Uterus (tissue), 4 donors: ENCODE measurements around the gene TTC9. TPM values are rescaled to one million over a fixed set of nuclear protein-coding genes. Genes with fewer than 3 reads are reported as not detected.

Source experiments
- DNase-seq, 2 donors: peaks; one replicate each; pipeline ENCODE4 v3.0.0-alpha.2; 2019 to 2020
- H3K27ac ChIP-seq, 2 donors: fragments of 200-600 bp; sonication (generic); 1 replicate in 1 of 2; 2 replicates in 1 of 2; pipeline ENCODE4 v1.5.1; 2016 to 2018
- H3K27me3 ChIP-seq, 2 donors: fragments of 200-600 bp; sonication (generic); one replicate each; pipeline ENCODE4 v1.5.1; 2018 to 2019; ENCODE audit warnings: control low read depth in 1 of 2
- H3K36me3 ChIP-seq, 2 donors: fragments of 200-600 bp; sonication (generic); one replicate each; pipeline ENCODE4 v1.5.1; 2019; ENCODE audit warnings: control low read depth in 1 of 2
- H3K4me1 ChIP-seq, 2 donors: fragments of 200-600 bp; sonication (generic); one replicate each; pipeline ENCODE4 v1.5.1; 2018 to 2019; ENCODE audit warnings: control low read depth in 1 of 2
- H3K4me3 ChIP-seq, 2 donors: fragments of 200-600 bp; sonication (generic); 1 replicate in 1 of 2; 2 replicates in 1 of 2; pipeline ENCODE4 v1.5.1; 2018 to 2019; ENCODE audit warnings: mild to moderate bottlenecking in 1 of 2
- H3K9me3 ChIP-seq, 2 donors: fragments of 200-600 bp; sonication (generic); one replicate each; pipeline ENCODE4 v1.5.1; 2019; ENCODE audit warnings: control low read depth in 1 of 2
- POLR2A ChIP-seq, 2 donors: fragments of 450-650 bp; IDR thresholded peaks; one replicate each; pipeline ENCODE4 v1.6.1; 2016; ENCODE audit warnings: antibody characterized with exemption in 2 of 2, mild to moderate bottlenecking in 1 of 2, moderate library complexity in 1 of 2
- intact Hi-C: fragments of 100-400 bp; cut with DNase I; formaldehyde crosslinking; loops from one replicate; pipeline ENCODE4 v1.15.1; 2023; ENCODE audit warnings: low total_unique reads
- total RNA-seq, 4 donors: library from RNA; depleted of rRNA in 3 of 4; stranded (reverse); fragments of >200 nt in 3 of 4; gene quantifications; one replicate each; pipeline versions ENCODE4 v1.1.0 to v1.2.4, GENCODE V29; 2014 to 2023
- TF ChIP-seq, protein P1 (sequence below), 4 experiments: fragments of 200-600 bp in 2 of 4; fragments of 450-650 bp in 2 of 4; sonication (generic) in 2 of 4; IDR thresholded peaks; one replicate each; pipeline ENCODE4 v1.5.1; 2016 to 2019; ENCODE audit warnings: antibody characterized with exemption in 4 of 4, mild to moderate bottlenecking in 2 of 4, moderate library complexity in 1 of 4
- donor health status: DM: yes; HTN: yes; CAD: no.

The TTC9 gene
- total RNA-seq, 4 donors from 2014 or later: 0.18 to 1.2 (median 0.26) TPM; not detected in 1

DNA sequence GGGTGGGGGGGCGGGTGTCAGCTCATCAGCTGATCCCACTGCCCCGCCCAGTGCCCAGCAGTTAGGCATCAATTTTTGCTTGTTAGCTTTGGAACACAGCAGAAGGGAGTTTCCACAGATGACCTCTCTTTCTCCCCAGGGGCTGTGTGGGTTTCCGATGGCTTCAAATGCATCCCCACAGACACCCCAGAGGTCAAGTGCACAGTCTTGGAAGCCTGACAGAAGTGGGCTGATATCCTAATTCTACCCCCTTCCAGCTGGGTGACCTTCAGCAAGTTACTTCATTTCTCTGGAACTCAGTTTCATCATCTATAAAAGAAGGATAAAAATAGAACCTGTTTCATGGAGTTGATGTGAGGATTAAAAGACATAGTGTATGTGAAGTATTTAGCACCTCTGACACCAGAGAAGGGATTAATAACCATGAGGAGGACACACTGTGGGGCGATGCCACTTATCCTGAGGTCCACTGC is 22.0 kb downstream of the TTC9 start:
- Histone ChIP-seq H3K4me1 (no peaks in the 10 kb centered on the region), H3K27ac (no peak overlapping the region), H3K36me3 (no peaks in the 10 kb centered on the region), H3K9me3 (no peaks in the 10 kb centered on the region), H3K4me3 (no peak overlapping the region), H3K27me3 (no peaks in the 10 kb centered on the region)
- DNase-seq: no peak
- TF ChIP-seq POLR2A (IDR thresholded peaks at IDR 0.05): no peak
- TF ChIP-seq, protein P1, sequence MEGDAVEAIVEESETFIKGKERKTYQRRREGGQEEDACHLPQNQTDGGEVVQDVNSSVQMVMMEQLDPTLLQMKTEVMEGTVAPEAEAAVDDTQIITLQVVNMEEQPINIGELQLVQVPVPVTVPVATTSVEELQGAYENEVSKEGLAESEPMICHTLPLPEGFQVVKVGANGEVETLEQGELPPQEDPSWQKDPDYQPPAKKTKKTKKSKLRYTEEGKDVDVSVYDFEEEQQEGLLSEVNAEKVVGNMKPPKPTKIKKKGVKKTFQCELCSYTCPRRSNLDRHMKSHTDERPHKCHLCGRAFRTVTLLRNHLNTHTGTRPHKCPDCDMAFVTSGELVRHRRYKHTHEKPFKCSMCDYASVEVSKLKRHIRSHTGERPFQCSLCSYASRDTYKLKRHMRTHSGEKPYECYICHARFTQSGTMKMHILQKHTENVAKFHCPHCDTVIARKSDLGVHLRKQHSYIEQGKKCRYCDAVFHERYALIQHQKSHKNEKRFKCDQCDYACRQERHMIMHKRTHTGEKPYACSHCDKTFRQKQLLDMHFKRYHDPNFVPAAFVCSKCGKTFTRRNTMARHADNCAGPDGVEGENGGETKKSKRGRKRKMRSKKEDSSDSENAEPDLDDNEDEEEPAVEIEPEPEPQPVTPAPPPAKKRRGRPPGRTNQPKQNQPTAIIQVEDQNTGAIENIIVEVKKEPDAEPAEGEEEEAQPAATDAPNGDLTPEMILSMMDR (IDR thresholded peaks at IDR 0.05): no peak
- intact Hi-C loops: no loop called here

DNA sequence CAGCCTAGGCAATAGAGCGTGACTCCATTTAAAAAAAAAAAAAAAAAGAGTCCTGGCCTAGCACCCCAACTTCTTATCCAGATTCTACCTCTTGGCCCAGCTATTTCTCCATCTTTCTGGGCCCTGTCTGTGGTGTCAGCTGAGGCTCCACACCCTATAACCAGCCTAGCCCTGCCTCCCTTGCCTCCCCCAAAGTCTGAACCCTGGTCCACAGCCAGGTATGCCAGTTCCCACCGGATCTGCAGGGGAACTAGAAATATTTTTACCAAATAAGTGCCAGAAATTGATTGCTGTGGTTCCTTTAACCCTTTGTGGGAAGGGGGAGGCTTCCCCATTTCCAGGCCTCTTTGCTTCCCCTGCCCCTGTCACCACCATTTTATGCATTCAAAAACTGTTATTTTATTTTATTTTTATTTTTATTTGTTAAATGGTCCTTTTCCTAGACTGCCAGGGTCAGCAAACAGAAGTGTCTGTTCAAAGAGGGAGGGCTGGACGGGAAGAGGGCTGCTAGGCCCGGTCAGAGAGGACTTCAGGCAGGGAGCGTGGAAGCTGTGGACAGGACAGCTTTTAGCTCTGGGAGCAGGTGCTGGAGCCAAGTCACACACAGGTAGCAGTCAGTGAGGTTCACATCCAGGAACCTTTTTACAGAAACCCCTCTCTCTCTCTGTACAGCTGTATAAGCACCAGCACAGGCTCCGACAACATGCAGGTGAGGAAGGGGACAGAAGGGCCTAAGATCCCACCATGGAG is 23.2 kb downstream of the TTC9 start:
- Histone ChIP-seq H3K4me1 (no peaks in the 10 kb centered on the region), H3K9me3 (no peaks in the 10 kb centered on the region), H3K4me3 (no peak overlapping the region), H3K36me3 (no peaks in the 10 kb centered on the region), H3K27ac (no peak overlapping the region), H3K27me3 (no peaks in the 10 kb centered on the region)
- no peak for DNase-seq
- intact Hi-C loops: no loop called here
- TF ChIP-seq POLR2A (IDR thresholded peaks at IDR 0.05): no peak
- TF ChIP-seq, protein P1 (IDR thresholded peaks at IDR 0.05): no peak

DNA sequence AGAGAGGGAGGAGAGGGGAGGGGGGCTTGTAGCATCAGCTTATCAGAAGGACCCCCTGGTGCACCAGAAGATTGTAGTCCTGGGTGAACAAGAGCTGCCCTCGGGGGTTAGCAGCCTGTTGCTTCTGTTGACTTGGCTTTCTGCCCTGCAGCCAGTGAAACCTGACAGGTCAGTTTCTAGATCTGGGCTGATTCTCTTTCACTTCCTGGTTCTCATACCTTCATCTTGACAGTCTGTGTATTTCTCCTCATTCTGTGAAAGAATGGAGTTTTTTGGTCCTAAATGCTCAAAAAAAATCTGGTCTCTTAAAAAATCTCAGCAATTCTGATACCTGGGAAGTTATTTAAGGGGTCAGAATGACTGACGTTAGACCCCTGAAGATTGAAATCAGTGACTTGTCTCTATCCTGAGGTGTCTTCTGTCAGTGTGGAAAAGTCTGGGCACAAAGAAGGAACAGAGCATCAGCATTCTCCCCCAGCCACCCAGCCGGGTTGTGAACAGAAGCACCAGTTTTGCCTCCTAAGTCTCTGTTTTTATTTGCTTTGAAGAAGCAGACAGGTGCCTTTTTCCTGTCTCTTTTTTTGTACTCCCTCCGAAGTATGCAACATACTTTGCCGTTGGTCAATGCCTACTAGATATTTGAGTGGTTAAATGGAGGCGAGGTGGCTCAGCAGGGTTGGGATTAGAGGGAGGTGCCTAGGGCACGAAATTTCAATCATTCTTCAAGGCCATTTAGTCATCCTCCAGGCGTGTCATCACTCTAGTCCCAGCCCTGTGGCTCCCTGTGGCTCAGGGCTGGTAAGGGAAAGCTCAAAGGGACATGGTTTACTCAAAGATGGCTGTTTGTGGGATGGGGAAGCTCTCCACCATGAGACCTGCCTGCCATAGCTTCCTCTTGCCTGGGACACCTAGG is 24.0 kb downstream of the TTC9 start:
- Histone ChIP-seq H3K27ac (no peak overlapping the region), H3K9me3 (no peaks in the 10 kb centered on the region), H3K4me3 (no peak overlapping the region), H3K36me3 (no peaks in the 10 kb centered on the region), H3K27me3 (no peaks in the 10 kb centered on the region), H3K4me1 (no peaks in the 10 kb centered on the region)
- DNase-seq: no peak
- TF ChIP-seq POLR2A (IDR thresholded peaks at IDR 0.05): no peak
- intact Hi-C loops: no loop called here

DNA sequence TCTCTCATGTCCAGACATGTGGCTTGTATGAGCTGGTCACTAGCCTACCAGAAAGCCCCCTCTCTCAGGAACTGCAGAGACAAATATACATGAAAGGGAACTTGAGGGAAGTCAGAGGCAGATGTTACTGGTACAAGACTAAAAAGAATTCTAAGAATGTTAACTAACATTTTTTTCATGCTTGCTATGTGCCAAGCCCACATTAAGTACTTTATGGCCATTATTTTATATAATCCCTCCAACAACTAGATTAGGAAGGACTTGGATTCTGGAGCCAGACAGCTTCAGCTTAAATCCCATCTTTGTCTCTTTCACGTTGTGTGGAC is 24.6 kb downstream of the TTC9 start:
- no peaks in the 10 kb centered on the region for H3K36me3 ChIP-seq
- H3K4me1 ChIP-seq: no peaks in the 10 kb centered on the region
- intact Hi-C loops: no loop called here
- H3K27ac ChIP-seq: no peak overlapping the region
- TF ChIP-seq POLR2A (IDR thresholded peaks at IDR 0.05): no peak
- TF ChIP-seq, protein P1 (IDR thresholded peaks at IDR 0.05): no peak
- H3K27me3 ChIP-seq: no peaks in the 10 kb centered on the region
- DNase-seq: no peak
- H3K9me3 ChIP-seq: no peaks in the 10 kb centered on the region
- no peak overlapping the region for H3K4me3 ChIP-seq

DNA sequence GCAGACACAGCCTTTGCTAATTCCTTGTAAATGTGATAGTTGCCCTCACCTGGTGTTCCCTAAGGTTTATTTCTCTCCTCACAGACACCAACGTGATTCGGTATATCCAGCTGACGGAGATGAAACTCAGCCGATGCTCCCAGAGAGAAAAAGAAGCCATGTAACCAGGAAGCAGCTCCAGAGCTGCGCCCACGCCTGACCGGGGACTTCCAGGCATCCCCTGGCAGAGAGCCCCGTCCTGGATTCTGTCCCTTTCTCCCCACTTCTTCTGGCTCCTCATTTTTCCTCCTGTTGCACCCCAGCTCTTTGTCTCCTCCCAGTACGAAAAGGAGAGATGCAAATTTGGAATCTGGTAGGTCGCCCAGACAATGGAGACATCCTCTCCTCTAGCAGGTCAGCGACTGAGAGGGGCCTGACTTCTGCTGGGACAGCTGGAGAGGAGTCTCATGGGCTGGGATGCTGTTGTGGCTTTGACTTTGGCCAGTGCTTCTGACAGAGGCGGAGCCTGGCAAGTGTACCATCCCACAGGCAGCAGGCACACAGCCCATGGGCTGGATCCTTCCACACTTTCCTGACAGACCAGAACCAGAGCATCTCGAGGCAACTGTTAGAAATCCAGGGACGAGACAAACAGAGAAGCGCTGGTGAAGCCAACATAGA is 29.4 kb downstream of the TTC9 start:
- intact Hi-C loops: no loop called here
- Histone ChIP-seq H3K9me3 (no peaks in the 10 kb centered on the region), H3K4me1 (no peaks in the 10 kb centered on the region), H3K4me3 (no peak overlapping the region), H3K36me3 (no peaks in the 10 kb centered on the region), H3K27ac (no peak overlapping the region), H3K27me3 (no peaks in the 10 kb centered on the region)
- no peak for DNase-seq
- TF ChIP-seq POLR2A (IDR thresholded peaks at IDR 0.05): no peak
- TF ChIP-seq, protein P1 (IDR thresholded peaks at IDR 0.05): no peak
